BLaER1 (cell line): ENCODE data around the gene NDUFAF2.
"Not testable (repeated sequence)": the region's sequence is repeated elsewhere in the genome, so short reads cannot be mapped to it uniquely, and the experiment has no call there.

Source experiments
- H3K27ac ChIP-seq: shearing (Covaris generic); formaldehyde crosslinking; 2 replicates; pipeline ENCODE4 v1.8.1; 2022
- H3K27me3 ChIP-seq: shearing (Covaris generic); formaldehyde crosslinking; 2 replicates; pipeline ENCODE4 v1.8.1; 2022
- H3K36me3 ChIP-seq: shearing (Covaris generic); formaldehyde crosslinking; 2 replicates; pipeline ENCODE4 v1.8.1; 2022
- H3K4me1 ChIP-seq: shearing (Covaris generic); formaldehyde crosslinking; 2 replicates; pipeline ENCODE4 v1.8.1; 2022
- H3K4me2 ChIP-seq: shearing (Covaris generic); formaldehyde crosslinking; 2 replicates; pipeline ENCODE4 v1.8.1; 2022
- H3K4me3 ChIP-seq: shearing (Covaris generic); formaldehyde crosslinking; 2 replicates; pipeline ENCODE4 v1.8.1; 2022
- H3K9ac ChIP-seq: shearing (Covaris generic); formaldehyde crosslinking; 2 replicates; pipeline ENCODE4 v1.8.1; 2022
- H3K9me3 ChIP-seq: shearing (Covaris generic); formaldehyde crosslinking; 2 replicates; pipeline ENCODE4 v1.8.1; 2022
- H4K20me1 ChIP-seq: shearing (Covaris generic); formaldehyde crosslinking; 2 replicates; pipeline ENCODE4 v1.8.1; 2022
- Cebpa-rat ChIP-seq: shearing (Covaris generic); IDR thresholded peaks from 2 replicates; pipeline ENCODE4 v1.8.1; 2022

Gene NDUFAF2

GRCh38 chr5:61071526-61071925 lies 126.5 kb downstream of the NDUFAF2 start:
- no peaks in the 10 kb centered on the region for H3K4me1 ChIP-seq
- H3K9me3 ChIP-seq = peaks cover 4% of the 10 kb centered on the region; the same call in 1 of the 2 replicates
- no peaks in the 10 kb centered on the region for H3K27me3 ChIP-seq
- H3K36me3 ChIP-seq = no peaks in the 10 kb centered on the region; the same call in none of the 2 replicates
- no peak overlapping the region for H3K4me2 ChIP-seq
- no peak for TF ChIP-seq Cebpa-rat
- H3K4me3 ChIP-seq = no peak overlapping the region
- H3K27ac ChIP-seq = no peak overlapping the region
- H4K20me1 ChIP-seq = no peaks in the 10 kb centered on the region
- H3K9ac ChIP-seq = no peak overlapping the region

- Histone ChIP-seq H3K27ac (no peak overlapping the region), H3K9ac (no peak overlapping the region), H3K36me3 (no peaks in the 10 kb centered on the region; the same call in none of the 2 replicates), H3K4me1 (no peaks in the 10 kb centered on the region), H4K20me1 (no peaks in the 10 kb centered on the region), H3K4me3 (no peak overlapping the region), H3K27me3 (no peaks in the 10 kb centered on the region), H3K9me3 (no peaks in the 10 kb centered on the region), H3K4me2 (no peak overlapping the region)
- TF ChIP-seq Cebpa-rat = no peak
Measured at GRCh38 chr5:61076626-61077025, 131.6 kb downstream of the NDUFAF2 start.

GRCh38 chr5:61081741-61082140 lies 136.7 kb downstream of the NDUFAF2 start:
- H3K4me3 ChIP-seq = no peak overlapping the region
- no peaks in the 10 kb centered on the region for H3K27me3 ChIP-seq
- H3K9ac ChIP-seq = no peak overlapping the region
- no peaks in the 10 kb centered on the region for H4K20me1 ChIP-seq
- no peaks in the 10 kb centered on the region for H3K9me3 ChIP-seq
- H3K27ac ChIP-seq = no peak overlapping the region
- no peak for TF ChIP-seq Cebpa-rat
- H3K4me1 ChIP-seq = no peaks in the 10 kb centered on the region
- H3K36me3 ChIP-seq = no peaks in the 10 kb centered on the region
- H3K4me2 ChIP-seq = no peak overlapping the region

- 0 out of 2 replicates have a peak, but pooled peaks cover under 1% of the 10 kb centered on the region for H3K36me3 ChIP-seq
- no peak overlapping the region for H3K4me3 ChIP-seq
- H3K9me3 ChIP-seq = no peaks in the 10 kb centered on the region
- no peak overlapping the region for H3K27ac ChIP-seq
- H3K27me3 ChIP-seq = no peaks in the 10 kb centered on the region
- no peak overlapping the region for H3K9ac ChIP-seq
- H3K4me2 ChIP-seq = no peak overlapping the region
- H3K4me1 ChIP-seq = no peaks in the 10 kb centered on the region
- H4K20me1 ChIP-seq = no peaks in the 10 kb centered on the region
- TF ChIP-seq Cebpa-rat = no peak
Measured at GRCh38 chr5:61082516-61083280, 137.7 kb downstream of the NDUFAF2 start.

DNA sequence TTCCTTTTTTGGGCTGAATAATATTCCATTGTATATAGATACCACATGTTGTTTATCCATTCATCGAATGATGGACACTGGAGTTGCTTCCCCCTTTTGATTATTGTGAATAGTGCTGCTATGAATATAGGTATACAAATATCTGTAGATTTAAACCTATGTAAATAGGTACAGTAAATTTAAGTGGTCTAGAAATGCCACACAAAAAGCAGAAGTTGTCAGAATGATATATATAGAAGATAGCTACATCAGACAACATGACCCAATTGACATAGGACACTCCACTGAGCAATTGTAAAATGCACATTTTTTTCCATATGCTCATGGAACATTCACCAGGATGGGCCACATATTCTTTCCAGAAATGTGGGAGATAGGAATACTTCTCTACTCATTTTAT lies 139.7 kb downstream of the NDUFAF2 start:
- no peaks in the 10 kb centered on the region for H3K27me3 ChIP-seq
- no peak overlapping the region for H3K4me2 ChIP-seq
- no peak for TF ChIP-seq Cebpa-rat
- H3K4me1 ChIP-seq = no peaks in the 10 kb centered on the region
- 0 out of 2 replicates have a peak, but pooled peaks cover 4% of the 10 kb centered on the region for H3K36me3 ChIP-seq
- no peak overlapping the region for H3K4me3 ChIP-seq
- H3K9ac ChIP-seq = no peak overlapping the region
- no peaks in the 10 kb centered on the region for H3K9me3 ChIP-seq
- no peaks in the 10 kb centered on the region for H4K20me1 ChIP-seq
- H3K27ac ChIP-seq = no peak overlapping the region

DNA sequence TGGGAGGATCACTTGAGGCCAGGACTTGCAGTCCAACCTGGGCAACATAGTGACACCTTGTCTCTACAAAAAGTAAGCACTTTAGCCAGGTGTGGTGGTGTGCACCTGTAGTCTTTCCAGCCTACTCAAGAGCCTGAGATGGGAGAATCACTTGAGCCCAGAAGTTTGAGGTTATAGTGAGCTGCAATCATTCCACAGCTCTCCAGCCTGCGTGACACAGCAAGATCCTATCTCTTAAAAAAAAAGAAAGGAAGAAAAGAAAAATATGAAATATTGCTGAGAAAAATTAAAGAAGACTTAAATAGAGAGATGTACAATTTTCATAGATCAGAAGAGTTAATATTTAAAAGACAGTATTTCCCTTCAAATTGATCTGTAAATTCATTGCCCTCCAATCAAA lies 140.9 kb downstream of the NDUFAF2 start:
- TF ChIP-seq Cebpa-rat = no peak
- no peak overlapping the region for H3K9ac ChIP-seq
- no peak overlapping the region for H3K4me3 ChIP-seq
- 0 out of 2 replicates have a peak, but pooled peaks cover 4% of the 10 kb centered on the region for H3K36me3 ChIP-seq
- H3K4me2 ChIP-seq = no peak overlapping the region
- H3K27ac ChIP-seq = no peak overlapping the region
- no peaks in the 10 kb centered on the region for H3K27me3 ChIP-seq
- no peaks in the 10 kb centered on the region for H4K20me1 ChIP-seq
- no peaks in the 10 kb centered on the region for H3K9me3 ChIP-seq
- H3K4me1 ChIP-seq = no peaks in the 10 kb centered on the region

DNA sequence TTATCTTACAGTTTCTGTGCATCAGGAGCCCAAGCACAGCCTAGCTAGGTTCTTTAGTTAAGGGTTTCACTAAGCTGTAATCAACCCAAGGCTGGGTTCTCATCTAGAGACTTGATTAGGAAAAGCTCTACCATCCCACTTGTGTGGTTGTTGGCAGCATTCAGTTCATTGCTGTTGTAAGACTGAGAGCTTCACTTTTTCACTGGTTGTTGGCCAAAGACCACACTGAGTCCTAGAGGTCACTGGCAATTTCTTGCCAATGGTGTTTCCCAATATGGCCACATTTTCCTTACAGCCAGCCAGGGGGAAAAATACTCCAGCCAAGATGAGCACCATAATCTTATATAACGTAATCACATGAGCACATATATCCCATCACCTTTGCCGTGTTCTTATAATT lies 142.9 kb downstream of the NDUFAF2 start:
- H3K4me1 ChIP-seq = no peaks in the 10 kb centered on the region
- H3K27ac ChIP-seq = no peak overlapping the region
- H3K27me3 ChIP-seq = no peaks in the 10 kb centered on the region
- H3K36me3 ChIP-seq = peaks cover 10% of the 10 kb centered on the region; the same call in 1 of the 2 replicates
- H3K9me3 ChIP-seq = peaks cover 11% of the 10 kb centered on the region
- TF ChIP-seq Cebpa-rat = no peak
- H3K4me2 ChIP-seq = no peak overlapping the region
- H3K9ac ChIP-seq = no peak overlapping the region
- no peak overlapping the region for H3K4me3 ChIP-seq
- H4K20me1 ChIP-seq = no peaks in the 10 kb centered on the region

DNA sequence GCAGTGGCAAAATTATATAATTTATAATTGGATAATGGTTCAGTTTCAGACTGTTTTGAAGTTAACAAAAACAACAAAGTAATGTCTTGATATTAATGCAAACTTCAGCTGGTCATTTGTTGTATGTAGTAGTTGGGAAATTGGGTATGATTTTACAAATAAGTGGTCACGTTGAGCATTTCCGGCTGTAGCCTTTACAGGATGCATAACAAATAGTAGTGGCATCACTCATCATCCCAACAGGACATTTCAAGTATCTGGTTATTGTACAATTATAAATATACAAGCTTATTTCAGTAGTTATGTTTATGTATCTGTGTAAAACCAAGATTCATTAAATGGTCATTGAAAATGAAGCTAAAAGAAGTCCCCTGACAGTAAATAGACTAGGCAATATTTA lies 144.3 kb downstream of the NDUFAF2 start:
- H3K27me3 ChIP-seq = no peaks in the 10 kb centered on the region
- H3K4me3 ChIP-seq = no peak overlapping the region
- peaks cover 10% of the 10 kb centered on the region; the same call in 1 of the 2 replicates for H3K36me3 ChIP-seq
- no peak overlapping the region for H3K27ac ChIP-seq
- no peak overlapping the region for H3K4me2 ChIP-seq
- H3K9ac ChIP-seq = no peak overlapping the region
- no peaks in the 10 kb centered on the region for H3K4me1 ChIP-seq
- no peaks in the 10 kb centered on the region for H4K20me1 ChIP-seq
- peaks cover 11% of the 10 kb centered on the region for H3K9me3 ChIP-seq
- TF ChIP-seq Cebpa-rat = no peak

DNA sequence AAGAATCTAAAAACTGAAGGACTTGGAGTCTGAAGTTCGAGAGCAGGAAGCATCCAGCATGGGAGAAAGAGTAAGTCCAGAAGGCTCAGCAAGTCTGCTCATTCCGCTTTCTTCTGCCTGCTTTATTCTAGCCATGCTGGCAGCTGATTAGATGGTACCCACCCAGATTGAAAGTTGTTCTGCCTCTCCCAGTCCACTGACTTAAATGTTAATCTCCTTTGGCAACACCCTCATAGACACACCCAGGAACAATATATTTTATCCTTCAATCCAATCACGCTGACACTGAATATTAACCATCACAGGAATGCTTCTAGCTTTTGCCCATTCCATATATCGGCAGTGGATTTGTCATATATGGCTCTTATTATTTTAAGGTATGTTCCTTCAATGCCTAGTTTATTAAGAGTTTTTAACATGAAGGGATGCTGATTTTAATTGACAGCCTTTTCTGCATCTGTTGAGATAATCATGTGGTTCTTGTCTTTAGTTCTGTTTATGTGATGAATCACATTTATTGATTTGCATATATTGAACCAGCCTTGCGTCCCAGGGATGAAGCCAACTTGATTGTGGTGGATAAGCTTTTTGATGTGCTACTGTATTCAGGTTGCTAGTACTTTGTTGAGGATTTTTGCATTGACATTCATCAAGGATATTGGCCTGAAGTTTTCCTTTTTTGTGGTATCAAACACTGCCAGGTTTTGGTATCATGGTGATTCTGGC lies 148.2 kb downstream of the NDUFAF2 start:
- Histone ChIP-seq H3K36me3 (peaks cover 17% of the 10 kb centered on the region; the same call in 1 of the 2 replicates), H3K9me3 (peaks cover 11% of the 10 kb centered on the region)
- H3K4me1 ChIP-seq, H3K4me2 ChIP-seq, H3K27me3 ChIP-seq, H3K4me3 ChIP-seq, H3K9ac ChIP-seq, H4K20me1 ChIP-seq, H3K27ac ChIP-seq: not testable (repeated sequence)

GRCh38 chr5:61097465-61097864 lies 152.5 kb downstream of the NDUFAF2 start:
- no peaks in the 10 kb centered on the region for H3K27me3 ChIP-seq
- H3K4me2 ChIP-seq = no peak overlapping the region
- no peak for TF ChIP-seq Cebpa-rat
- H4K20me1 ChIP-seq = no peaks in the 10 kb centered on the region
- H3K27ac ChIP-seq = no peak overlapping the region
- 0 out of 2 replicates have a peak, but pooled peaks cover 3% of the 10 kb centered on the region for H3K9me3 ChIP-seq
- peaks cover 20% of the 10 kb centered on the region for H3K36me3 ChIP-seq
- no peaks in the 10 kb centered on the region for H3K4me1 ChIP-seq
- no peak overlapping the region for H3K4me3 ChIP-seq
- no peak overlapping the region for H3K9ac ChIP-seq
